HCT116 (cell line): ENCODE data around the gene STAT2. TPM values are rescaled to one million over a fixed set of nuclear protein-coding genes. Genes with fewer than 3 reads are reported as not detected.

Source experiments
- ATAC-seq: fragments of 200-7000 bp; cut with Tn5 transposase; 2 replicates; pipeline ENCODE4 v1.9.1; 2020; ENCODE audit warnings: mild to moderate bottlenecking, moderate library complexity
- BruUV-seq: library from RNA; stranded (reverse); fragments of 400-500 nt; replicated peaks from 2 replicates; lab custom pipeline; 2021; lab: Mats Ljungman, UMichigan
- CTCF ChIA-PET: fragments of 300-600 bp; sonication (Branson Sonifier 250); formaldehyde crosslinking; loops from one replicate; lab custom pipeline; 2021; ENCODE audit warnings: antibody characterized with exemption; lab: Charles Lee
- POLR2A ChIA-PET: fragments of 300-600, 350-600 bp; sonication (Branson Sonifier 250); formaldehyde crosslinking; loops from one replicate; lab custom pipeline; 2021; ENCODE audit warnings: antibody characterized with exemption; lab: Charles Lee
- RAD21 ChIA-PET, 2 experiments: fragments of 300-600 bp; sonication (Branson Sonifier 250); formaldehyde crosslinking; loops; one replicate each; lab custom pipeline; 2023; ENCODE audit warnings: low total read pairs in 2 of 2; ENCODE audit not compliant: uncharacterized antibody in 2 of 2, unreplicated experiment in 2 of 2, low non-redundant PET in 1 of 2; lab: Charles Lee
- DNase-seq: peaks from one replicate; pipeline ENCODE4 v3.0.0-alpha.2; 2010; ENCODE audit warnings: low read depth, low spot score
- H2AFZ ChIP-seq: fragments of 200-600 bp; shearing (Covaris generic), sonication (generic); 2 replicates; pipeline ENCODE4 v1.6.1; 2017; ENCODE audit warnings: low read depth, mixed run types, mixed read lengths, antibody characterized with exemption, low read length; ENCODE audit not compliant: poor library complexity, severe bottlenecking
- H3K27ac ChIP-seq: 2 replicates; pipeline ENCODE4 v1.5.1; 2012; ENCODE audit warnings: low read depth, low read length
- H3K27me3 ChIP-seq: fragments of 200-600 bp; sonication (generic); 2 replicates; pipeline ENCODE4 v1.6.1; 2016; ENCODE audit warnings: mixed run types, low read length, mixed read lengths; ENCODE audit not compliant: insufficient read depth
- H3K36me3 ChIP-seq, 2 experiments: fragments of 200-500 bp in 1 of 2; fragments of 200-600 bp in 1 of 2; sonication (Bioruptor generic) in 1 of 2; sonication (generic) in 1 of 2; 2 replicates each; pipeline versions ENCODE4 v1.5.1 to v1.6.1; 2014 to 2016; ENCODE audit warnings: low read length in 2 of 2, inconsistent platforms in 1 of 2, mixed read lengths in 1 of 2, mixed run types in 1 of 2; ENCODE audit not compliant: insufficient read depth in 2 of 2, control insufficient read depth in 1 of 2
- H3K4me1 ChIP-seq, 2 experiments: fragments of 200-600 bp in 1 of 2; sonication (generic) in 1 of 2; 2 replicates each; pipeline versions ENCODE4 v1.5.1 to v1.6.1; 2012 to 2017; ENCODE audit warnings: low read length in 2 of 2, inconsistent platforms in 1 of 2, mild to moderate bottlenecking in 1 of 2, mixed read lengths in 1 of 2, mixed run types in 1 of 2, moderate library complexity in 1 of 2; ENCODE audit not compliant: insufficient read depth in 2 of 2, control insufficient read depth in 1 of 2
- H3K4me2 ChIP-seq: fragments of 200-600 bp; sonication (generic); 2 replicates; pipeline ENCODE4 v1.6.1; 2017; ENCODE audit warnings: mixed run types, low read length, mixed read lengths
- H3K4me3 ChIP-seq, 2 experiments: fragments of 200-600 bp in 1 of 2; sonication (generic) in 1 of 2; replicated peaks in 1 of 2; 2 replicates each; pipeline ENCODE4 v1.5.1; 2011 to 2016; ENCODE audit warnings: low read length in 2 of 2, control low read depth in 1 of 2, low read depth in 1 of 2, mild to moderate bottlenecking in 1 of 2, mixed read lengths in 1 of 2, mixed run types in 1 of 2
- H3K79me2 ChIP-seq: fragments of 200-600 bp; sonication (generic); 2 replicates; pipeline ENCODE4 v1.6.1; 2017; ENCODE audit warnings: mild to moderate bottlenecking, mixed run types, low read length, moderate library complexity, mixed read lengths; ENCODE audit not compliant: insufficient read depth
- H3K9ac ChIP-seq: fragments of 200-600 bp; sonication (generic); 2 replicates; pipeline ENCODE4 v1.6.1; 2016; ENCODE audit warnings: low read length, mixed read lengths
- H3K9me2 ChIP-seq: fragments of 200-600 bp; sonication (generic), shearing (Covaris generic); 2 replicates; pipeline ENCODE4 v1.6.1; 2017; ENCODE audit warnings: mixed run types, mild to moderate bottlenecking, moderate library complexity; ENCODE audit not compliant: insufficient read depth
- H3K9me3 ChIP-seq, 2 experiments: fragments of 200-500 bp in 1 of 2; fragments of 200-600 bp in 1 of 2; sonication (Bioruptor generic) in 1 of 2; sonication (generic) in 1 of 2; 2 replicates each; pipeline ENCODE4 v1.6.1; 2014 to 2017; ENCODE audit warnings: low read length in 2 of 2, mixed read lengths in 2 of 2, inconsistent platforms in 1 of 2, low read depth in 1 of 2, mild to moderate bottlenecking in 1 of 2, mixed run types in 1 of 2, moderate library complexity in 1 of 2; ENCODE audit not compliant: control insufficient read depth in 1 of 2, insufficient read depth in 1 of 2
- H4K20me1 ChIP-seq: fragments of 200-600 bp; sonication (generic), shearing (Covaris generic); 2 replicates; pipeline ENCODE4 v1.6.1; 2017; ENCODE audit warnings: mixed run types, mild to moderate bottlenecking, moderate library complexity; ENCODE audit not compliant: insufficient read depth
- CTCF ChIP-seq, 3 experiments: fragments of 200-600 bp in 1 of 3; sonication (generic) in 1 of 3; IDR thresholded peaks in 2 of 3; conservative IDR thresholded peaks in 1 of 3; 2 replicates each; pipeline ENCODE4 v1.5.1; 2012 to 2017; ENCODE audit warnings: low read depth in 2 of 3, low read length in 2 of 3, antibody characterized with exemption in 1 of 3, borderline replicate concordance in 1 of 3, control low read depth in 1 of 3, mild to moderate bottlenecking in 1 of 3, mixed read lengths in 1 of 3, mixed run types in 1 of 3, moderate library complexity in 1 of 3; ENCODE audit not compliant: insufficient read depth in 1 of 3
- EZH2 ChIP-seq: fragments of 200-600 bp; sonication (generic); IDR thresholded peaks from 2 replicates; pipeline ENCODE4 v1.6.1; 2017; ENCODE audit warnings: antibody characterized with exemption, mixed run types
- EZH2phosphoT487 ChIP-seq: fragments of 200-600 bp; IDR thresholded peaks from 2 replicates; pipeline ENCODE4 v1.6.1; 2018; ENCODE audit warnings: antibody characterized with exemption, borderline replicate concordance
- FOSL1 ChIP-seq: IDR thresholded peaks from 2 replicates; pipeline ENCODE4 v1.6.1; 2012; ENCODE audit warnings: low read depth
- JUND ChIP-seq: IDR thresholded peaks from 2 replicates; pipeline ENCODE4 v1.6.1; 2012
- RAD21 ChIP-seq: IDR thresholded peaks from 2 replicates; pipeline ENCODE4 v1.6.1; 2012; ENCODE audit warnings: low read depth, mild to moderate bottlenecking
- REST ChIP-seq: IDR thresholded peaks from 2 replicates; pipeline ENCODE4 v1.6.1; 2012; ENCODE audit warnings: low read depth
- SIN3A ChIP-seq: IDR thresholded peaks from 2 replicates; pipeline ENCODE4 v1.6.1; 2012; ENCODE audit warnings: low read depth
- SP1 ChIP-seq: IDR thresholded peaks from 2 replicates; pipeline ENCODE4 v1.6.1; 2012; ENCODE audit warnings: low read depth
- TCF7L2 ChIP-seq: IDR thresholded peaks from 2 replicates; pipeline ENCODE4 v1.7.0; 2011; ENCODE audit warnings: borderline replicate concordance, inconsistent platforms; ENCODE audit not compliant: insufficient read depth, insufficient read length; ENCODE audit errors: extremely low read depth
- ZFX ChIP-seq: fragments of 450-650 bp; IDR thresholded peaks from 2 replicates; pipeline ENCODE4 v1.6.1; 2017
- ZNF274 ChIP-seq: fragments of 200-500 bp; sonication (Bioruptor generic); IDR thresholded peaks from 2 replicates; pipeline ENCODE4 v1.6.1; 2014; ENCODE audit warnings: mild to moderate bottlenecking, low read depth, low read length, inconsistent platforms
- intact Hi-C: fragments of 100-400 bp; cut with micrococcal nuclease; formaldehyde crosslinking; loops from 2 replicates; pipeline ENCODE4 v1.10.0; 2022
- total RNA-seq: library from RNA; stranded (reverse); gene quantifications from one replicate; pipeline ENCODE4 v1.2.1, GENCODE V29; 2021; ENCODE audit not compliant: unreplicated experiment

The STAT2 gene
- total RNA-seq, 1 experiment from 2014 or later = 53.1 TPM

GRCh38 chr12:56385873-56386272 is 26.0 kb upstream of the STAT2 start:
- ChIA-PET RAD21 (no interaction called here), CTCF (no interaction called here), POLR2A (interaction anchor here (0.8 to 1.4 kb wide), 2 partner anchors 8 to 26 kb away, joined by 3 to 4 read pairs; partner anchors contain the start of gene STAT2)
- Histone ChIP-seq H3K27ac (no peak overlapping the region), H3K9me2 (no peaks in the 10 kb centered on the region), H3K9me3 (no peaks in the 10 kb centered on the region), H3K4me3 (no peak overlapping the region), H3K36me3 (no peaks in the 10 kb centered on the region), H3K4me1 (peaks cover 0 to 16% of the 10 kb centered on the region in 2 experiments; a peak in 2 of 4 replicates), H3K27me3 (no peaks in the 10 kb centered on the region), H3K9ac (no peak overlapping the region), H3K79me2 (no peaks in the 10 kb centered on the region), H2AFZ (no peak overlapping the region), H3K4me2 (no peak overlapping the region), H4K20me1 (no peaks in the 10 kb centered on the region)
- TF ChIP-seq CTCF (IDR thresholded peaks at IDR 0.05 in 2 of 3, conservative IDR thresholded peaks at IDR 0.05 in 1 of 3; ENCODE audit: borderline replicate concordance in 1 of 3, insufficient read depth in 1 of 3, low read depth in 2 of 3, low read length in 2 of 3) = no peak
- ATAC-seq (no peak), DNase-seq (peak; percentile 3)
- intact Hi-C loops = no loop called here
- BruUV-seq = no TSS peak

GRCh38 chr12:56382611-56383010 is 22.7 kb upstream of the STAT2 start:
- CTCF ChIA-PET = no interaction called here
- Histone ChIP-seq H3K9me3 (no peaks in the 10 kb centered on the region), H3K9me2 (no peaks in the 10 kb centered on the region)

More at GRCh38 chr12:56382611-56383010, 22.7 kb upstream of the STAT2 start:
- H3K4me1 ChIP-seq = peaks cover 0 to 16% of the 10 kb centered on the region in 2 experiments; a peak in 2 of 4 replicates
- no peak overlapping the region for H2AFZ ChIP-seq
- H3K9ac ChIP-seq = no peak overlapping the region
- no peak overlapping the region for H3K4me2 ChIP-seq
- ChIA-PET RAD21 (no interaction called here), POLR2A (no interaction called here)
- H3K4me3 ChIP-seq = no peak overlapping the region
- intact Hi-C loops = no loop called here
- BruUV-seq = no TSS peak
- no peaks in the 10 kb centered on the region for H3K27me3 ChIP-seq
- no peaks in the 10 kb centered on the region for H4K20me1 ChIP-seq
- ATAC-seq = no peak
- H3K79me2 ChIP-seq = no peaks in the 10 kb centered on the region
- no peak for TF ChIP-seq EZH2phosphoT487
- TF ChIP-seq REST = no peak
- TF ChIP-seq TCF7L2 = no peak
- TF ChIP-seq EZH2 = no peak
- no peak for TF ChIP-seq CTCF (IDR thresholded peaks at IDR 0.05 in 2 of 3, conservative IDR thresholded peaks at IDR 0.05 in 1 of 3; ENCODE audit: borderline replicate concordance in 1 of 3, insufficient read depth in 1 of 3, low read depth in 2 of 3, low read length in 2 of 3)
- TF ChIP-seq JUND = no peak
- TF ChIP-seq FOSL1 = no peak
- TF ChIP-seq SP1 = no peak
- no peak for TF ChIP-seq ZNF274
- TF ChIP-seq RAD21 = no peak
- TF ChIP-seq SIN3A = no peak
- TF ChIP-seq ZFX = no peak
- no peak for DNase-seq
- H3K27ac ChIP-seq = no peak overlapping the region
- no peaks in the 10 kb centered on the region for H3K36me3 ChIP-seq
